ENCODE results near the gene ACSL3.

Gene ACSL3

DNA sequence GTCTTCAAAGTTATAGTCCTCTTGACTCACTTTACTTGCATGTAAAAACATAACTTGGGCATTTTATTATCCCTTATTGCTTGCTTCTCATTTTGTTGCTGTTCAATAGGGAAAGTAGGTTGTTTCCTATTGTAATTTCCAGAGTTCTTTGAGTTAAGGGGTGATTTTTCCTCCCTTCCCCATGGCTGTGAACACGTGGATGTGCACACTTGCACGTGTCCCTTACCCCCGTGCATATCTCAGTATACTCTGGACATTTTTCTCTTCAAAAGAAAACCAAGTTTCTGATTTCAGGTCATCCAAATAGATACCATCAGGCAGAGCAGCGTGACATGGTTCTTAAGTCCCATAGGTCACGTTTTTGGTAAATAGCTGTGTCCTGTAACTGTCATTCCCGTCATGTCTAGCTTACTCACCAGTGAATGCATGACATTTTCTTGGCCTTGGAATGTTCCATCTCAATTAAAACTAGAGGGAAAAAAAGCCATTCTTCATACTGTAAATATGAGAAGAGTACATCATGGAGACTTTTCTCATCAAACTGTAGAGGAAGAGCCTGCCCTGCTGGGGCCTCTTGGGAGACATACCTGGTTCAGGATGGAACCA is 107.8 kb downstream of the ACSL3 start:
- DNase-seq (ENCODE audit: low read depth): no peak
- in situ Hi-C loops (cut with HindIII; ENCODE audit: low sequenced_read_pairs): loop anchor here (25.0 kb wide), 1 partner anchor 494 kb away; no protein-coding TSS in a partner anchor
- H3K4me3 ChIP-seq (ENCODE audit: low read depth, low read length): no peak overlapping the region
- TF ChIP-seq, protein P1, sequence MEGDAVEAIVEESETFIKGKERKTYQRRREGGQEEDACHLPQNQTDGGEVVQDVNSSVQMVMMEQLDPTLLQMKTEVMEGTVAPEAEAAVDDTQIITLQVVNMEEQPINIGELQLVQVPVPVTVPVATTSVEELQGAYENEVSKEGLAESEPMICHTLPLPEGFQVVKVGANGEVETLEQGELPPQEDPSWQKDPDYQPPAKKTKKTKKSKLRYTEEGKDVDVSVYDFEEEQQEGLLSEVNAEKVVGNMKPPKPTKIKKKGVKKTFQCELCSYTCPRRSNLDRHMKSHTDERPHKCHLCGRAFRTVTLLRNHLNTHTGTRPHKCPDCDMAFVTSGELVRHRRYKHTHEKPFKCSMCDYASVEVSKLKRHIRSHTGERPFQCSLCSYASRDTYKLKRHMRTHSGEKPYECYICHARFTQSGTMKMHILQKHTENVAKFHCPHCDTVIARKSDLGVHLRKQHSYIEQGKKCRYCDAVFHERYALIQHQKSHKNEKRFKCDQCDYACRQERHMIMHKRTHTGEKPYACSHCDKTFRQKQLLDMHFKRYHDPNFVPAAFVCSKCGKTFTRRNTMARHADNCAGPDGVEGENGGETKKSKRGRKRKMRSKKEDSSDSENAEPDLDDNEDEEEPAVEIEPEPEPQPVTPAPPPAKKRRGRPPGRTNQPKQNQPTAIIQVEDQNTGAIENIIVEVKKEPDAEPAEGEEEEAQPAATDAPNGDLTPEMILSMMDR (IDR thresholded peaks at IDR 0.05; ENCODE audit: low read depth, low read length, missing control alignments): no peak

DNA sequence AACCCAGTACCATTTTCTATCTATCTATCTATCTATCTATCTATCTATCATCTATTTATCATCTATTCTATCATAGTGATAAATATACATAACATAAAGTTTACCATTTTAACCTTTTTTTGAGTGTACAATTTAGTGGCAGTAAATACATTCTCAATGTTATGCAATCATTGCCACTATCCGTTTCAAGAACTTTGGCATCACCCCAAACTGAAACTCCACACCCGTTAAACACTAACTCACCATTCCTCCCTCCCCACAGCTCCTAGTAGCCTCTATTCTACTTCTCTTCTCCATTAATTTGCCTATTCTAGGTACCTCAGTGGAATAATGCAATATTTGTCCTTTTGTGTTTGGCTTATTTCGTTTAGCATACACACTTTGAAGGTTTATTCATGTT is 108.7 kb downstream of the ACSL3 start:
- no peak overlapping the region for H3K4me3 ChIP-seq (ENCODE audit: low read depth, low read length)
- in situ Hi-C loops (cut with HindIII; ENCODE audit: low sequenced_read_pairs): loop anchor here (25.0 kb wide), 1 partner anchor 493 kb away; no protein-coding TSS in a partner anchor
- TF ChIP-seq, protein P1 (IDR thresholded peaks at IDR 0.05; ENCODE audit: low read depth, low read length, missing control alignments): no peak
- peak; percentile 49 for DNase-seq (ENCODE audit: low read depth)

DNA sequence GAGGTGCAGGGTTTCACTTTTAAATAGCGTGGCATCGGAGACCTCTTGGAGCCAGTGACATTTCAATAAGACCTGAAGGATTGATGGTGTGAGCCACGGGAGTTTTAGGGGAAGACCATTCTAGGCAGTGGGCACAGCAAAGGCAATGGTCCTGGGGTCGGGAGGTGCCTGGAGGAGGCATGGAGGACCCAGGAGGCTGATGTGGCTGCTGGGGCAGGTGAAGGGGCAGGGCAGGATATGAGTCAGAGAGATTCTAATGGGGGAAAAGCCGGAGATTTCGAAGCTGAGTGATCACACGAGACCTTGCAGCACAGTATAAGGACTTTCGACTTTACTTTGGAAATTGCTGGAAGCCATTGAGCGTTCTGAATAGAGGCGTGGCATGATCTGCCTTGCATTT is 111.6 kb downstream of the ACSL3 start:
- no peak overlapping the region for H3K4me3 ChIP-seq (ENCODE audit: low read depth, low read length)
- in situ Hi-C loops (cut with HindIII; ENCODE audit: low sequenced_read_pairs): loop anchor here (25.0 kb wide), 1 partner anchor 490 kb away; no protein-coding TSS in a partner anchor
- TF ChIP-seq, protein P1 (IDR thresholded peaks at IDR 0.05; ENCODE audit: low read depth, low read length, missing control alignments): no peak
- DNase-seq (ENCODE audit: low read depth): no peak

DNA sequence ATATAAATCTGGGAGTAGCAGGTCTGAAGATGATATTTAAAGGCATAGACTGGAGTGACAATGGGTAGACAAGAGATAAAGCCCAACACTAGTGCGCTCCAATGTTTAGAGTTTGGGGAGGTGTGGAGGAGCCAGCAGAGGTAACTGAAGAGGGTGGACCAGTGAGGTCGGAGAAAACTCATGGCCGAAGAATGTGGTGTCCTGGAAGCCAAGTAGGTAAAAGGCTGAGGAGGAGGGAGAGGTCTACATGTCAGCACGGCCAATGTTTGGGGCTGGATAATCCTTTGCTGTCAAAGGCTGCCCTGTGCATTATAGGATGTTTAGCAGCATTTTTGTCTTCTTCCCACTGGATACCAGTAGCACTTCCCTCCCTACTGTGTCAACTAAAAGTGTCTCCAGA is 112.4 kb downstream of the ACSL3 start:
- H3K4me3 ChIP-seq (ENCODE audit: low read depth, low read length): no peak overlapping the region
- TF ChIP-seq, protein P1 (IDR thresholded peaks at IDR 0.05; ENCODE audit: low read depth, low read length, missing control alignments): no peak
- no peak for DNase-seq (ENCODE audit: low read depth)
- in situ Hi-C loops (cut with HindIII; ENCODE audit: low sequenced_read_pairs): loop anchor here (25.0 kb wide), 1 partner anchor 489 kb away; no protein-coding TSS in a partner anchor

DNA sequence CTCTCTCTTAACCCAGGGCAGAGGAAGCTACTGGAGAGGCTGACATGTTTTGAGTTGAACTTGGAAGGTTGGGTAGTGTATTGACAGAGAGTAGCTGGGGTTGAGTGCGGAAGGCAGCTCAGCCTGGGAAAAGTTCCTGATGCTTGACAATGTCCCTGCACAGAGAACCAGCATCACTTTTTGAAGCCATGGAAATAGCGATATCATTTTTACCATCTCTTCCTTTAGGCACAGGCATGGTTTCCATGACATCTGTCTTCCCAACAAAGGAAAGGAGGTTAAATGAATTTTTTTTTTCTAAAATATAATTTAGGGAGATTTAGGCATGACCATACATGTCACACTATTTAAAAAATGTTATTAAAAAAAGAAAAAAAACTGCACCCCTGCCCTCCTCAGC is 112.9 kb downstream of the ACSL3 start:
- TF ChIP-seq, protein P1 (IDR thresholded peaks at IDR 0.05; ENCODE audit: low read depth, low read length, missing control alignments): no peak
- in situ Hi-C loops (cut with HindIII; ENCODE audit: low sequenced_read_pairs): loop anchor here (25.0 kb wide), 1 partner anchor 489 kb away; no protein-coding TSS in a partner anchor

DNA sequence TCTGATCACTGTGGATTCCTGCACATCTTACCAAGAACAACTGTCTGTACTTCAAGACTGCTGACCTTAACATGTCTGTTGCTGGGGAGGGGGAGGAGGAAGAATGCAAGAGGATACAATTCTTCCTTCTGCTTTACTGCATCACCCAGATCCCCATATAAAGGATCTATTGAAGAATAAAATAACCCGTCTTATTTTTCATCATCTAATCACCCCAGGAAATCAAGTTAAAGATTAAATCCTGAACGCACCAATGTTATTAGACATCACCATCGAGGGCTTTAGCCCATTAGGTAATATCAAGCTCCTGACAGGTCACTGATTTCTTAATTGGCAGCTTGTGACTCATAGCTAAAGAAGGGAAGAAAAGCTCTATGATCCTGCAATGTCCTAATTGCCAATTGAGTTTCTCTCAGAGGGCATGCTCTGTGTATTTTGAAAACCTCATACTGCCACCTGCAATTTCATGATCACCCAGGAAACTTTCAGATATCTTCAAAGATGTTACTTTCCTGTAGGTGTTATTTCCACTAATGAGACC is 115.8 kb downstream of the ACSL3 start:
- no peak overlapping the region for H3K4me3 ChIP-seq (ENCODE audit: low read depth, low read length)
- DNase-seq (ENCODE audit: low read depth): no peak
- in situ Hi-C loops (cut with HindIII; ENCODE audit: low sequenced_read_pairs): no loop called here
- TF ChIP-seq, protein P1 (IDR thresholded peaks at IDR 0.05; ENCODE audit: low read depth, low read length, missing control alignments): no peak

More for the DNA sequence above, 112.9 kb downstream of the ACSL3 start:
- H3K4me3 ChIP-seq (ENCODE audit: low read depth, low read length): no peak overlapping the region
- no peak for DNase-seq (ENCODE audit: low read depth)
